IMR-90 (cell line): Measurements from ENCODE around the gene TRIM24. TPM values are rescaled to one million over a fixed set of nuclear protein-coding genes. Genes with fewer than 3 reads are reported as not detected.
"Not testable (repeated sequence)": the region's sequence is repeated elsewhere in the genome, so short reads cannot be mapped to it uniquely, and the experiment has no call there.

ENCODE experiments used
- ATAC-seq: fragments of 200-7000 bp; cut with Tn5 transposase; 2 replicates; pipeline ENCODE4 v1.9.1; 2020; ENCODE audit warnings: low read depth, mild to moderate bottlenecking, moderate library complexity
- BruUV-seq: library from RNA; stranded (reverse); fragments of 400-500 nt; replicated peaks from 2 replicates; lab custom pipeline; 2021; lab: Mats Ljungman, UMichigan
- CTCF ChIA-PET: fragments of 300-600 bp; formaldehyde crosslinking; extraction: SDS; loops from one replicate; lab custom pipeline; 2021; ENCODE audit warnings: antibody characterized with exemption; lab: Yijun Ruan, JAX
- POLR2A ChIA-PET: fragments of 300-600 bp; sonication (Branson Sonifier 250); formaldehyde crosslinking; loops from one replicate; lab custom pipeline; 2022; ENCODE audit warnings: antibody characterized with exemption; ENCODE audit not compliant: unreplicated experiment; lab: Charles Lee
- DNase-seq: peaks from one replicate; pipeline ENCODE4 v3.0.0; 2013
- H2AFZ ChIP-seq: replicated peaks from 2 replicates; pipeline ENCODE3; 2013; ENCODE audit warnings: low read length, mild to moderate bottlenecking; ENCODE audit not compliant: poor library complexity
- H2AK5ac ChIP-seq: 2 replicates; pipeline ENCODE4 v1.6.1; 2013; ENCODE audit warnings: low read depth, low read length, inconsistent platforms
- H2AK9ac ChIP-seq: replicated peaks from 2 replicates; pipeline ENCODE3; 2013; ENCODE audit warnings: mild to moderate bottlenecking, low read depth, low read length, moderate library complexity; ENCODE audit not compliant: poor library complexity
- H2BK120ac ChIP-seq: 2 replicates; pipeline ENCODE4 v1.6.1; 2013; ENCODE audit warnings: low read depth, low read length, inconsistent platforms
- H2BK15ac ChIP-seq: 3 replicates; pipeline ENCODE4 v1.6.1; 2013; ENCODE audit warnings: low read depth, low read length, inconsistent platforms
- H2BK20ac ChIP-seq: 2 replicates; pipeline ENCODE4 v1.6.1; 2013; ENCODE audit warnings: low read depth, mild to moderate bottlenecking, inconsistent platforms, low read length, moderate library complexity
- H2BK5ac ChIP-seq: 2 replicates; pipeline ENCODE4 v1.6.1; 2013; ENCODE audit warnings: mild to moderate bottlenecking, low read depth, low read length, inconsistent platforms; ENCODE audit not compliant: poor library complexity, severe bottlenecking
- H3K14ac ChIP-seq: replicated peaks from 2 replicates; pipeline ENCODE4 v1.6.1; 2013; ENCODE audit warnings: low read depth, low read length, inconsistent platforms
- H3K18ac ChIP-seq: 2 replicates; pipeline ENCODE4 v1.6.1; 2013; ENCODE audit warnings: low read depth, low read length, control low read depth
- H3K23ac ChIP-seq: 2 replicates; pipeline ENCODE4 v1.6.1; 2013; ENCODE audit warnings: low read depth, low read length, inconsistent platforms
- H3K27ac ChIP-seq: 2 replicates; pipeline ENCODE4 v1.5.1; 2013; ENCODE audit warnings: mild to moderate bottlenecking, control low read depth, low read length; ENCODE audit not compliant: insufficient read depth
- H3K27me3 ChIP-seq: 2 replicates; pipeline ENCODE4 v1.6.1; 2013; ENCODE audit warnings: low read length; ENCODE audit not compliant: control insufficient read depth, insufficient read depth
- H3K36me3 ChIP-seq: 2 replicates; pipeline ENCODE4 v1.6.1; 2013; ENCODE audit warnings: low read length, mixed read lengths; ENCODE audit not compliant: control insufficient read depth, insufficient read depth
- H3K4ac ChIP-seq: 2 replicates; pipeline ENCODE4 v1.6.1; 2013; ENCODE audit warnings: low read depth, low read length, inconsistent platforms
- H3K4me1 ChIP-seq: 2 replicates; pipeline ENCODE4 v1.6.1; 2013; ENCODE audit warnings: low read length, mixed read lengths; ENCODE audit not compliant: control insufficient read depth, insufficient read depth
- H3K4me2 ChIP-seq: 2 replicates; pipeline ENCODE4 v1.6.1; 2013; ENCODE audit warnings: low read depth, mild to moderate bottlenecking, control low read depth, low read length, moderate library complexity
- H3K4me3 ChIP-seq: 2 replicates; pipeline ENCODE4 v1.5.1; 2013; ENCODE audit warnings: low read depth, mild to moderate bottlenecking, control low read depth, low read length, moderate library complexity; ENCODE audit not compliant: insufficient read depth
- H3K56ac ChIP-seq: 2 replicates; pipeline ENCODE4 v1.6.1; 2013; ENCODE audit warnings: low read length, inconsistent platforms; ENCODE audit not compliant: insufficient read depth; ENCODE audit errors: extremely low read depth
- H3K79me1 ChIP-seq, 2 experiments: 2 replicates each; pipeline ENCODE4 v1.6.1; 2013; ENCODE audit warnings: low read length in 2 of 2, inconsistent platforms in 1 of 2, low read depth in 1 of 2
- H3K9ac ChIP-seq: 2 replicates; pipeline ENCODE4 v1.6.1; 2013; ENCODE audit warnings: low read depth, low read length, control low read depth
- H3K9me1 ChIP-seq: 2 replicates; pipeline ENCODE4 v1.6.1; 2013; ENCODE audit warnings: low read length, inconsistent platforms; ENCODE audit not compliant: insufficient read depth
- H3K9me3 ChIP-seq: 2 replicates; pipeline ENCODE4 v1.6.1; 2013; ENCODE audit warnings: low read length; ENCODE audit not compliant: control insufficient read depth, insufficient read depth
- H4K20me1 ChIP-seq: 2 replicates; pipeline ENCODE4 v1.6.1; 2013; ENCODE audit warnings: low read length, inconsistent platforms; ENCODE audit not compliant: insufficient read depth
- H4K5ac ChIP-seq: 2 replicates; pipeline ENCODE4 v1.6.1; 2013; ENCODE audit warnings: mild to moderate bottlenecking, low read depth, low read length, control low read depth
- H4K8ac ChIP-seq, 2 experiments: 2 replicates each; pipeline ENCODE4 v1.6.1; 2013; ENCODE audit warnings: low read depth in 2 of 2, low read length in 2 of 2, control low read depth in 1 of 2, inconsistent platforms in 1 of 2
- H4K91ac ChIP-seq: 2 replicates; pipeline ENCODE4 v1.6.1; 2013; ENCODE audit warnings: low read depth, low read length, inconsistent platforms; ENCODE audit not compliant: insufficient read depth
- WGBS, 2 experiments: methylation state at CpG; one replicate each; pipeline versions ENCODE4 v1.1.5 to v1.1.7; 2013; ENCODE audit warnings: missing lambda C conversion rate in 2 of 2; ENCODE audit not compliant: insufficient read length in 1 of 2; ENCODE audit errors: extremely low coverage in 2 of 2; 5-methylcytosine and 5-hydroxymethylcytosine counted together
- dilution Hi-C: fragments of 300-500 bp; cut with HindIII; formaldehyde crosslinking; loops from one replicate; pipeline ENCODE4 v1.14.3; 2018; ENCODE audit warnings: low sequenced_read_pairs; ENCODE audit not compliant: unreplicated experiment
- in situ Hi-C: fragments of 300-500 bp; cut with MboI; formaldehyde crosslinking; loops from 3 replicates; pipeline ENCODE4 v1.14.3; 2019; ENCODE audit warnings: low sequenced_read_pairs, inconsistent platforms, mixed read lengths
- intact Hi-C: fragments of 100-400 bp; cut with micrococcal nuclease; formaldehyde crosslinking; loops from 2 replicates; pipeline ENCODE4 v1.10.0; 2022
- polyA plus RNA-seq, 3 experiments: library from polyadenylated mRNA; depleted of rRNA; stranded (reverse); fragments of >200 nt; gene quantifications; 2 replicates each; pipeline ENCODE4 v1.2.3, GENCODE V29; 2012; ENCODE audit warnings: low replicate concordance in 1 of 3
- total RNA-seq: library from RNA; depleted of rRNA; stranded (reverse); fragments of >200 nt; gene quantifications from 2 replicates; pipeline ENCODE4 v1.2.3, GENCODE V29; 2012

The TRIM24 gene
- total and polyA plus RNA-seq, 2 of the 4 experiments (the other 2 are of a cell fraction) = 4.1 to 5.7 TPM

- H3K9me1 ChIP-seq, H3K27me3 ChIP-seq, H3K4me2 ChIP-seq, H3K18ac ChIP-seq, H2AK5ac ChIP-seq, H3K27ac ChIP-seq, H3K4me3 ChIP-seq, H3K4ac ChIP-seq, H2BK5ac ChIP-seq, in situ Hi-C loops, H3K4me1 ChIP-seq, intact Hi-C loops, H4K91ac ChIP-seq, H3K23ac ChIP-seq, H3K9me3 ChIP-seq, H2AK9ac ChIP-seq, H3K9ac ChIP-seq, H2AFZ ChIP-seq, H4K8ac ChIP-seq, POLR2A ChIA-PET, H2BK120ac ChIP-seq, H4K20me1 ChIP-seq, H3K14ac ChIP-seq, BruUV-seq, ATAC-seq, H4K5ac ChIP-seq, DNase-seq, CTCF ChIA-PET, H2BK15ac ChIP-seq, H3K79me1 ChIP-seq, H3K56ac ChIP-seq, H2BK20ac ChIP-seq, H3K36me3 ChIP-seq, dilution Hi-C loops: not testable (repeated sequence)
- WGBS, 2 experiments = no CpG with 5 or more reads among the region's 1 CpG
These were observed 41.7 kb upstream of the TRIM24 start for GRCh38 chr7:138418403-138418802.
